NOMO-1 treated with DMSO at 0.1 percent for 48 hours (cell line): Measurements from ENCODE around the gene YAP1.
A peak's percentile ranks its signal among the peaks of the same experiment; 100 is the strongest.
"Not testable (repeated sequence)": the region's sequence is repeated elsewhere in the genome, so short reads cannot be mapped to it uniquely, and the experiment has no call there.

Source experiments
- DNase-seq: peaks from one replicate; lab custom pipeline; 2025; ENCODE audit not compliant: unreplicated experiment; lab: John Stamatoyannopoulos, UW

Gene YAP1

GRCh38 chr11:102196816-102197215 lies 86.6 kb downstream of the YAP1 start:
- DNase-seq: no peak

GRCh38 chr11:102197670-102198139 lies 87.5 kb downstream of the YAP1 start:
- DNase-seq: no peak

- DNase-seq: no peak
Measured at GRCh38 chr11:102199673-102200072, 89.4 kb downstream of the YAP1 start.

GRCh38 chr11:102200325-102200724 lies 90.1 kb downstream of the YAP1 start:
- DNase-seq: not testable (repeated sequence)

- DNase-seq: no peak
Measured at GRCh38 chr11:102201776-102202175, 91.5 kb downstream of the YAP1 start.

- no peak for DNase-seq
Measured at GRCh38 chr11:102202972-102203371, 92.7 kb downstream of the YAP1 start.

- no peak for DNase-seq
Measured at GRCh38 chr11:102204174-102204573, 93.9 kb downstream of the YAP1 start.

- DNase-seq: no peak
Measured at GRCh38 chr11:102205805-102206204, 95.6 kb downstream of the YAP1 start.

- no peak for DNase-seq
Measured at GRCh38 chr11:102208835-102209234, 98.6 kb downstream of the YAP1 start.

GRCh38 chr11:102214623-102215022 lies 104.4 kb downstream of the YAP1 start:
- no peak for DNase-seq

- DNase-seq: no peak
Measured at GRCh38 chr11:102216433-102217075, 106.3 kb downstream of the YAP1 start.

- DNase-seq: no peak
Measured at GRCh38 chr11:102220728-102221467, 110.7 kb downstream of the YAP1 start.

GRCh38 chr11:102223859-102224258 lies 113.6 kb downstream of the YAP1 start:
- DNase-seq: peak; percentile 25

- no peak for DNase-seq
Measured at GRCh38 chr11:102225689-102226568, 115.7 kb downstream of the YAP1 start.

- no peak for DNase-seq
Measured at GRCh38 chr11:102226702-102227490, 116.6 kb downstream of the YAP1 start.

- DNase-seq: no peak
Measured at GRCh38 chr11:102229510-102230123, 119.4 kb downstream of the YAP1 start.

- DNase-seq: no peak
Measured at GRCh38 chr11:102230186-102230585, 119.9 kb downstream of the YAP1 start.

GRCh38 chr11:102230911-102231310 lies 120.7 kb downstream of the YAP1 start:
- no peak for DNase-seq

GRCh38 chr11:102234779-102235439 lies 124.7 kb downstream of the YAP1 start:
- no peak for DNase-seq
